ENCODE results near the gene RHOC.

- TF ChIP-seq EZH2phosphoT487 (IDR thresholded peaks at IDR 0.05; ENCODE audit: unreplicated experiment) (no peak), POLR2AphosphoS5 (IDR thresholded peaks at IDR 0.05; ENCODE audit: low read depth) (no peak; the same call in 1 of the 2 replicates), EZH2 (IDR thresholded peaks at IDR 0.05; ENCODE audit: low read depth, unreplicated experiment) (no peak), REST (IDR thresholded peaks at IDR 0.05; ENCODE audit: unreplicated experiment) (no peak), ETS1 (IDR thresholded peaks at IDR 0.05) (no peak), CREB1 (CRISPR knock-in tag; IDR thresholded peaks at IDR 0.05; ENCODE audit: low read depth) (no peak), JUNB (IDR thresholded peaks at IDR 0.05; ENCODE audit: unreplicated experiment) (no peak), ZNF331 (CRISPR knock-in tag; IDR thresholded peaks at IDR 0.05; ENCODE audit: low read depth) (no peak), NANOG (IDR thresholded peaks at IDR 0.05; ENCODE audit: borderline replicate concordance) (no peak), STAT1 (IDR thresholded peaks at IDR 0.05; ENCODE audit: unreplicated experiment) (no peak), ZNF114 (CRISPR knock-in tag; IDR thresholded peaks at IDR 0.05) (no peak)
- TF ChIP-seq, protein P1, sequence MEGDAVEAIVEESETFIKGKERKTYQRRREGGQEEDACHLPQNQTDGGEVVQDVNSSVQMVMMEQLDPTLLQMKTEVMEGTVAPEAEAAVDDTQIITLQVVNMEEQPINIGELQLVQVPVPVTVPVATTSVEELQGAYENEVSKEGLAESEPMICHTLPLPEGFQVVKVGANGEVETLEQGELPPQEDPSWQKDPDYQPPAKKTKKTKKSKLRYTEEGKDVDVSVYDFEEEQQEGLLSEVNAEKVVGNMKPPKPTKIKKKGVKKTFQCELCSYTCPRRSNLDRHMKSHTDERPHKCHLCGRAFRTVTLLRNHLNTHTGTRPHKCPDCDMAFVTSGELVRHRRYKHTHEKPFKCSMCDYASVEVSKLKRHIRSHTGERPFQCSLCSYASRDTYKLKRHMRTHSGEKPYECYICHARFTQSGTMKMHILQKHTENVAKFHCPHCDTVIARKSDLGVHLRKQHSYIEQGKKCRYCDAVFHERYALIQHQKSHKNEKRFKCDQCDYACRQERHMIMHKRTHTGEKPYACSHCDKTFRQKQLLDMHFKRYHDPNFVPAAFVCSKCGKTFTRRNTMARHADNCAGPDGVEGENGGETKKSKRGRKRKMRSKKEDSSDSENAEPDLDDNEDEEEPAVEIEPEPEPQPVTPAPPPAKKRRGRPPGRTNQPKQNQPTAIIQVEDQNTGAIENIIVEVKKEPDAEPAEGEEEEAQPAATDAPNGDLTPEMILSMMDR (conservative IDR thresholded peaks at IDR 0.05; ENCODE audit: low read depth in 2 of 2), result no peak
Measured at GRCh38 chr1:112701227-112702066, 5.5 kb downstream of the RHOC start.

All from GM23338 (cell line).